NCI-H1092 (cell line): Measurements from ENCODE around the gene LEFTY1.
"Not testable (repeated sequence)": the region's sequence is repeated elsewhere in the genome, so short reads cannot be mapped to it uniquely, and the experiment has no call there.

Source experiments
- DNase-seq: peaks from one replicate; lab custom pipeline; 2025; lab: John Stamatoyannopoulos, UW

LEFTY1 gene, protein sequence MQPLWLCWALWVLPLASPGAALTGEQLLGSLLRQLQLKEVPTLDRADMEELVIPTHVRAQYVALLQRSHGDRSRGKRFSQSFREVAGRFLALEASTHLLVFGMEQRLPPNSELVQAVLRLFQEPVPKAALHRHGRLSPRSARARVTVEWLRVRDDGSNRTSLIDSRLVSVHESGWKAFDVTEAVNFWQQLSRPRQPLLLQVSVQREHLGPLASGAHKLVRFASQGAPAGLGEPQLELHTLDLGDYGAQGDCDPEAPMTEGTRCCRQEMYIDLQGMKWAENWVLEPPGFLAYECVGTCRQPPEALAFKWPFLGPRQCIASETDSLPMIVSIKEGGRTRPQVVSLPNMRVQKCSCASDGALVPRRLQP

DNA sequence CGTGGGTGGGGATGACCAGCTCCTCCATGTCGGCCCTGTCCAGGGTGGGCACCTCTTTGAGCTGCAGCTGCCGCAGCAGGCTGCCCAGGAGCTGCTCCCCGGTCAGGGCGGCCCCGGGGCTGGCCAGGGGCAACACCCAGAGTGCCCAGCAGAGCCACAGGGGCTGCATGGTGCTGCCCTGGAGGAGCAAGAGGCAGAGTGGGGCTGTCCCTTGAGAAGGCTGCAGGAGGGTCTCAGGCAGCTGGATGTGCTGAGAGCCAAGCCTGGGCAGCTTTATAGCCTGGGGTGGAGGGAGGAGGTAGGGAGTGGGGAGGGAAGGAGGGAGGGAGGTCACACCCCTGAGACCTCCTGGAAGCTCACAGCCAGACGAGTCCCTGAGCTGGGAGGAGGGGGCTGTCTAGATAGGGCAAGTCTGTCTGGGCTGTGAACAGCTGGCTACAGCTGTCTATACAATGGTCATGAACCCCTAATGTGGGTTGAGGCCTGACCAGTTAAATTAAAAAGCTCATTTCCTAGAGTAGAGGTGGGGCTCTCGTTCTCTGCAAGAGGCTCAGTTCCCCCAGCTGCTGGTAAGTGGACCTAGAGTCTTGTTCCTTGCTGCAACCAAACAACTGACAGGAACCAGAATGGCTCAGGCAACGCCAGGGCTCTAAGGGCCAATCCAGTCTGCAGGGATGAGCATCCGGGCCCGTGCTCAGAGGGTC is at the start of gene LEFTY1:
TSS of gene LEFTY1 (minus strand) at position 249 of the 704 bp plus-strand sequence. CDS start at position 169, 80 bp downstream.
- no peak for DNase-seq

DNA sequence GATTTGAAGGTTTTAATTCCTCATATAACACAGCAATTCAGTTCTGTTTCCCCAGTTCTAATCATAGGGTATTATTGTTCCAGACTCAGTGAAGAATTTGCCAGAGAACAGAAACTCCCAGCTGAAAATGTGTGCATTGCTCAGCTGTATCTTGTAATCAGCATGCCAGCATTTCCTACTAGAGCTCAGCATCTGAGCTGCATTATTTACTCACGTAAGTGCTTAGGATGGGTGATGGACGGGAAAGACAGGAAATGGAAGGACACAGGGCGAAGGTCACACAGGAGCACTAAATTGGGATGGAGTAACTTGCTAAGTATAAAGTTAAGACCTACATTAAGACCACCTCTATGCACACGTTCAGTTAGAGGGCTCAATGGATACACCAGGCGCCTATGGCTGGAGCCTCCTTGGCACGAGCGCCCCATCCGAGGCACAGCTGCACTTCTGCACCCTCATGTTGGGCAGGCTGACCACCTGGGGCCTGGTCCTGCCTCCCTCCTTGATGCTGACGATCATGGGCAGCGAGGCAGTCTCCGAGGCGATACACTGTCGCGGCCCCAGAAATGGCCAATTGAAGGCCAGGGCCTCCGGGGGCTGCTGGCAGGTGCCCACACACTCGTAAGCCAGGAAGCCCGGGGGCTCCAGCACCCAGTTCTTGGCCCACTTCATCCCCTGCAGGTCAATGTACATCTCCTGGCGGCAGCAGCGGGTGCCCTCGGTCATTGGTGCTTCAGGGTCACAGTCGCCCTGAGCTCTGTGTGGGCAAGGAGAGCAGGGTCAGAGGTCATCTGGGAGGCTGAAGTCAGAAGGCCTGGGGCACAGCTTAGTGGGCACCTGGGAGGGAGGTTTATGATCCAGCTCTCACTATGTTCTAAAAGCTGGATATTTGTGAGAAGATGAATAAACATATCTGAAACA is 48.4 kb upstream of the LEFTY1 start:
- DNase-seq: no peak

DNA sequence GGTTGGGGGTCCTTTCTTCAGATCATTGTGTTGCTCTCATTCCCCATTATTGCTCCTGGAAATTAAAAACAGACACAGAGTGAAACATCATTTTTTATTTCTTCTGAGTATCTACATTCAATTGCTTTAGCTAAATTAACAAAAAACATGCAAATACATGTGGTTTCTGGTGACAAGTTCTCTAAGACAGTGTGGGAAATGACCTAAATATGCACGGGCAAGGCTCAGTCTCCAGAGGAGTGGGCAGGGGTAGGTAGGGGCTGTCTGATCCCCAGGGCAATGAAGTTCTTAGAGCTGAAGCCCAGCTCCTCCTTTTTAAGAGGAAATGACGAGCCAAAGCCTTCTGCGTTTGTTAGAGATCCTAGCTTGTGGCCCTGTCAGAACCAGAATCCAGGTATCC is 47.6 kb upstream of the LEFTY1 start:
- no peak for DNase-seq

DNA sequence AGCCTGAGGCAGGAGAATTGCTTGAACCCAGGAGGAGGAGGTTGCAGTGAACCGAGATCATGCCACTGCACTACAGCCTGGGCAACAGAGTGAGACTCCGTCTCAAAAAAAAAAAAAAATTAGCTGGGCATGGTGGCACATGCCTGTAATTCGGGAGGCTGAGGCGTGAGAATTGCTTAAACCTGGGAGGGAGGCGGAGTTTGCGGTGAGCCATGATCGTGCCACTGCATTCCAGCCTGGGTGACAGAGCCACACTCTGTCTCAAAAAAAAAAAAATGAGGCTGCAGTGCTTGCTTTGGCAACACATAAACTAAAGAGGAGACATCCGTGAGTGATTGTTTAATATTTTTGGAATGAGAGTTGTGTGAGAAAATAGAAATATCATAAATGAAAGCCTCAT is 47.1 kb upstream of the LEFTY1 start:
- not testable (repeated sequence) for DNase-seq

DNA sequence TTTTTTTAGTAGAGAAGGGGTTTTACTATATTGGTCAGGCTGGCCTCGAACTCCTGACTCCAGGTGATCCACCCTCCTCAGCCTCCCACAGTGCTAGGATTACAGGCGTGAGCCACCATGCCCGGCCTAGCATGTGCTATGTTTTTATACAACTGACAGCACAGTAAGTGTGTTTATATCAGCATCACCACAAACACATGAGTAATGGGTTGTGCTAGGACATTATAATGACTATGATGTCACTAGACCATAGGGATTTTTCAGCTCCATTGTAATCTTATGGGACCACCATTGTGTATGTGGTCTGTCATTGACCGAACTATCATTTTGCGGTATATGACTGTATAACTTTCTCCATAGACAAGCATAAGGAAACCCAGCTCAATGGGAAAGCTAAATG is 45.8 kb upstream of the LEFTY1 start:
- DNase-seq: no peak

DNA sequence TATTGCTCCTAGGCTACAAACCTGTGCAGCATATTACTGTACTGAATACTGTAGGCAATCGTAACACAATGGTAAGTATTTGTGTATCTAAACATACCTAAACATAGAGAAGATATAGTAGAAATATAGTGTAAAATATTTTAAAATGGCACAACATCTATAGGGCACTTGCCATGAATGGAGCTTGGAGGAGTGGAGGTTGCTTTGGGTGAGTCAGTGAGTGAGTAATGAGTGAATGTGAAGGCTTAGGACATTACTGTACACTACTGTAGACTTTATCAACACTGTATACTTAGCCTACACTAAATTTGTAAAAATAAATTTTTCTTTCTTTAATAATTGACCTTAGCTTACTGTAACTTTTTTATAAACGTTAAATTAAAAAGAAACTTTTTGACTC is 44.1 kb upstream of the LEFTY1 start:
- DNase-seq: no peak

DNA sequence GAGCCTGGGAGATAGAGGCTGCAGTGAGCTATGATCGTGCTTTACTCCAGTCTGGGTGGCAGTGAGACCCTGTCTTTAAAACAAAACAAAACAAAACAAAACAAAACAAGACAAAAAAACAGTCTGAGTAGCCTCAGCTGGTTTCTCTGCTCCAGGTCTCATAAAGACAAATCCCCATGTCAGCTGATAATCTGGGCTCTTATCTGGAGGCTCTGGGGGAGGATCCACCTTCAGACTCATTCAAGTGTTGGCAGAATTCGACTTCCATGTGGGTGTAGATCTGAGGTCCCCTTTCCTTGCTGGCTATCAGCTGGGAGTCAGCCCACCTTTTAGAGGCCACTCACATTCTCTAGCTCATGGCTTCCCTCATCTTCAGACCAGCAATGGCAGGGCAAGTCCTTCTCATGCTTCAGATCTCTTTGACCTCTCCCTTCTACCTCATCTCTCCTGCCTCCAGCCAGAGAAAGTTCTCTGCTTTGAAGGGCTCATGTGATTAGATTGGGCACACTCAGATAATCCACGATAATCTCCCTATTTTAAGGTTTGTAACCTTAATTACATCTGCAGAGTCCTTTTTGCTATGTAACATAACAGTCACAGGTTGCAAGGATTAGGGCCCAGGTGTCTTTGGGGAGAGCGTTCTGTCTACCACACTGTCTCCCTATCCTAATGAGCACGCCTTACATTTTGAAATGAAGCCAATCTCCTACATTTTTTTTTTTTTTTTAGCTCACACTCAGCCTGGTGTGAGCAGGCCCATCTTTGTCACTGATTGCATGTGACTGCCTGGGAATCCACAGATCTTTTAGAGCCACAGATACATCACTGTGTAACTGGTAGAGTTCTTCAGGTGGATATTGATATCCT is 42.6 kb upstream of the LEFTY1 start:
- no peak for DNase-seq

DNA sequence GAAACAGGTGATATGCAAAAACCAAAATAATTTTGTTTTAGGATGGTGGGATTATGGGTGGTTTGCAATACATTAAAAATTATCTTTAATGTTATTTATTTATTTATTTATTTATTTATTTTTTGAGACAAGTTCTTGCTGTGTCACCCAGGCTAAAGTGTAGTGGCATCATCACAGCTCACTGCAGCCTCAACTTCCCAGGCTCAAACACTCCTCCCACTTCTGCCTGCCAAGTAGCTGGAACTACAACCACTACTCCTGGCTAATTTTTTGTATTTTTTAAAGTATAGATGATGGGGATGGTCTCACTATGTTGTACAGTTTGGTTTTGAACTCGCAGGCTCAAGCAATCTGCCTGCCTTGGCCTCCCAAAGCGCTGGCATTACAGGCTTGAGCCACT is 41.6 kb upstream of the LEFTY1 start:
- DNase-seq: no peak

DNA sequence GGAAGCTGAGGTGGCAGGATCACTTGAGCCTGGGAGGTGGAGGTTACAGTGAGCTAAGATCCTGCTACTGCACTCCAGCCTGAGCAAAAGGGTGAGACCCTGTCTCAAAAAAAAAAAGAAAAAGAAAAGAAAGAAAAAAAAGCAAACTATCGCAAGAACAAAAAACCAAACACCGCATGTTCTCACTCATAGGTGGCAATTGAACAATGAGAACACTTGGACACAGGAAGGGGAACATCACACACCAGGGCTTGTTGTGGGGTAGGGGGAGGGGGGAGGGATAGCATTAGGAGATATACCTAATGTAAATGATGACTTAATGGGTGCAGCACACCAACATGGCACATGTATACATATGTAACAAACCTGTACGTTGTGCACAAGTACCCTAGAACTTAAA is 40.5 kb upstream of the LEFTY1 start:
- not testable (repeated sequence) for DNase-seq

DNA sequence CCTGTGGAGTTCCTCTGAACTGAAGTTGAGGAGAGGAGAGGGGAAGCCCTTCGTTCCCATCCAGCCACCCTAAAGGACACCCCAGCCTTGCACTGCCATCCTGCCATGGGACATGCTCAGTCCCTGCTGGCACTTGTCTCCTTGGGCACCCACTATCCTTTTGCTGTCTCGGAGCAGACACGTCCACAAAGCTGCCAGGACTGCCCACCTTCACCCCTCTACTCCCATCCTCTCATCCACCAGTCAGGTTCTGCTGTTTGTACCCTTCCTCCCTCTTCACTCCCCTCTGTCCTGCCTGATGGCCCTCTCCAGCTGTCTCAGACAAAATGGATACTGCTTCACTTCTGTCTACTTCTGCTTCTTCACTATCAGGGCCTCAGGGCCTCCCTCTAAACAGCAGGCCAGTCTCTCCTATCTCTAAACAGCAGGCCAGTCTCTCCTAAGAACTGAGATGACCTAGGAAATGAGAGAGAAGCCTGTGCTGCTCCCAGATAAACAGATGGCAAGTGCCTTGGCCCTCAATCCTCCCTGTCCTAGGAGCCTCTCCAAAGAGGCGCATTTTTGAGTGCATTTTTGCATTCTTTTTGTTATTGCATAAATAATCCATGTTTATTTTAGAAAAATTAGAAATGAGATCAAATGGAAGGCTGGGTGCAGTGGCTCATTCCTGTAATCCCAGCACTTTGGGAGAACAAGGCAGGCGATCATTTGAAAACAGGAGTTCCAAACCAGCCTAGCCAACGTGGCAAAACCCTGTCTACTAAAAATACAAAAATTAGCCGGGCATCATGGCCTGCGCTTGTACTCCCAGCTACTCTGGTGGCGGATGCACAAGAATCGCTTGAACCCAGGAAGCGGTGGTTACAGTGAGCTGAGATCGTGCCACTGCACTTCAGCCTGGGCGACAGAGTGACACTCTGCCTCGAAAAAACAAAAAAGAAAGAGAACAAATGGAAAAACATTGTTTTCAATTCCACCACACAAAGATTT is 39.5 kb upstream of the LEFTY1 start:
- no peak for DNase-seq

DNA sequence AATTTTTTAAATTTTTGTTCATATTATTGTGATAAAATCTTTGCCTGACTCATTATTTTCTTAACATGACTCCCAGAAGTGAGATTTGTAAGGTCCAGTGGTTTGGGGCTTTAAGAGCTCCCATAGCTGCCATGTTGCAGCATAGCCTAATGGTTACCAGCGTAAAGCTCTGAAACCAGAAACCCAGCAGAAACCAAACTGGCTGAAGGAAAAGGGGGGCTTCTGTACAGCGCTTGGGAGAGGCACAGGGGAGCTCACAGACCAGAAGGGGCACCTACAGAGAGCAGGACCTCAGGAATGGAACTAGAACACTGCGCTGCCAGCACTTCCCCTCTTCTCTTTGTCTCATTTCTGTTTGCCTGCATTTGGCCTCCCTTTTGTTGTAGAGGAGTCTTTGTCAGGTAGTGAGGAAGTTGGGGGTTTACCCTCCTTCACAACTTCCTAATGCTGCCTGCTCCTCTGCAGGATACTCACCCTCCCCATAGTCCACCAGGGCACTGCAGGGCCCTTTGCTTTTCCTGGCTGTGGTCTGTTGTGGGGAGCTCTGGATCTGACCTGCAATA is 37.7 kb upstream of the LEFTY1 start:
- DNase-seq: no peak

DNA sequence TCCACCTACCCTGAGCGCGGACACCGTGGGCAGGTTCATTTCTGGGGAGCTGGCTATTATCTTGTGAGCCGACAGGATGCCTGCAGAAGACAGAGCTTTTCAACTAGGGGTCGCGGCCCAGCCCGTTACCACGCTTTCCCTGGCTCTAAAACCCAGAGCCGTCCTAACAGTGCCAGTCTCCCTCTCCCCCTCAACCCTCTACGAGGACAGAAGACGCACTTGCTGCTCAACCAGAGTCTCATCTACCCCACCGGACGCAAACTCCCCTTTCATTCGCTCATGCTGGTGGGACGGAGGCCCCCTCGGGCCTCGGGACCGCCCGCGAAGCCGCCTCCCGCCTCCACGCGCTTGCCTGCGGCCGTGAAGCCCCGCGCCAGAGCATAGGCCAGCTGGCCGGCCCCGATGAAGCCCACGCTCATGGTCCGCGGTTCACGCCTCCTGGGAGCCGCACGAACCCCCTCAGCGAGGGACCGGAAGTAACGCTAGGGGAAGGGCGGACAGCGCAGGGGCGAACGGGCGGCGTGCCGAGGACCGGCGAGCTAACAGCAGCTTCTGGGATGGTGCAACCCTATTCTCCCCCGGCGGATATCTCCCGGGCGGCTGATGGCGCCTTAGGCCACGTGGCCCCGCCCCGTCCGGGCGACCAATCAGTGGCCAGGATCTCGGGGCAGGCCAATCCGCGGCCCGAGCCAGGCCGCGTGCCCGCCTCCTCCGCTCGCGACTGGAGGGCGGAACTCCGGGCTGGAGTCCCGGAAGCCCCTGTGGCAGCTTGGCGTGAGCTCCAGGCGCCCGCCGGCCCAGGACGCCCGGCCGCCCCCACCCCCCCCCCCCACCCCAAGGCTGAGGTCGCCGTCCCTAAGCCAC is 35.0 kb upstream of the LEFTY1 start, which contains the start of gene PYCR2:
TSS of gene PYCR2 (minus strand) at position 559 of the 864 bp plus-strand sequence. CDS start at position 419, 140 bp downstream.
- peak; percentile 97 for DNase-seq

DNA sequence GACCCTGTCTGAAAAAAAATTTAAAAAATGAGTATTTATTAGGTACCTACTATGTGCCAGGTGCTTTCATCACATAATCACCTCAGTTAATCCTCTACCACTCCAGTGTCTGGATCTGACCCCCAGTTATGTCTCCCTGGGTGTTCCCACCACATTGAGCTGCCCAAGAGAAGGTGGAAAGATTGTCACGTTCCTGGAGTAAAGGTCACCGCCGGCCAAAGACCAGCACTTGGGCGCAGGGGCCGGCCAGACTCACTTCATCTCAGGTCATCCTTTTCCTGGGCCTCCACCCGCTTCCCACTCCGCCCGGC is 34.4 kb upstream of the LEFTY1 start:
- DNase-seq: no peak

DNA sequence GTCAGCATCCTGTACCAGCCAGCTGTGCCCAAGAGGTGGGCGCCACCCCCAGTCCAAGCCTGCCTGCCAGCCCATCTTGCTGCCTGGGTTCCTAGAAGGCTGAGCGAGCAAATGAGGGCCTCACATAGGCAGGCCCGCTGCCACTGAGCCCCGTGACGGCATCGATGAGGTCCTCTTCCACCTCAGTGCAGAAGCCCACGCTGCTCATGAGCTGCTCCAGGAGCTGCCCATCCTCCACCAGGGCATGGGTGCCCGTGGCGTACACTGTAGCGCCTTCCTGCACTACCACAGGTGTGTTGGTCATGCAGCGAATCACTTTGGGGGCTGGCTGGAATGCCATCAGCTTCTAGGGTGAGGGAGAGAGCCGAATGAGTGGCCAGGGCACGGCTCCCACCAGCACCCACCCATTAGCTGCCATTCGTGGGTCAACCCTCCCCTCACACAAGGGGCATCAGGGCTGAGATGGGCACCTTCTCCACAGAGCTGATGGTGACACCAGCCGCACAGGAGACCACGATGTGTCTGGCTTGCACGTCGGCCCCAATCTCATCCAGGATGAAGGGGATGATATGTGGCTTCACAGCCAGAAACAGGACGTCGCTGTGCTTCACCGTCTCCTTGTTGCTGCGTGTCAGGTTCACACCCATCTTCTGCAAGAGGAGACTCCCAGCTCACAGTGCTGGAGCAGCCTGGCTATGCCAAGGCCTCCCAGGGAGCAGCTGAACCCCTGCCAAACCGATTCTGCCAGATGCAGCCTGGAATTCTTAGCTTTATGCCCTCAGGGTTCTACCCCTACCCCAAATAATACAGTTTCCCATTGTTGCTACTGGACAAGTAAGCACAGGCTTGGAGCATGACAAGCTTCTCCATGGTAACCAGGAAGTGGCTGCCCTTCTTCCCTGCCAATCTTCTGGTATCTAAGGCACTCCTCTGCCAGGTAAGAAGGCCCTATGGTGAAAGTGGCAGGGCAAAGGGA is 33.1 kb upstream of the LEFTY1 start:
- no peak for DNase-seq

DNA sequence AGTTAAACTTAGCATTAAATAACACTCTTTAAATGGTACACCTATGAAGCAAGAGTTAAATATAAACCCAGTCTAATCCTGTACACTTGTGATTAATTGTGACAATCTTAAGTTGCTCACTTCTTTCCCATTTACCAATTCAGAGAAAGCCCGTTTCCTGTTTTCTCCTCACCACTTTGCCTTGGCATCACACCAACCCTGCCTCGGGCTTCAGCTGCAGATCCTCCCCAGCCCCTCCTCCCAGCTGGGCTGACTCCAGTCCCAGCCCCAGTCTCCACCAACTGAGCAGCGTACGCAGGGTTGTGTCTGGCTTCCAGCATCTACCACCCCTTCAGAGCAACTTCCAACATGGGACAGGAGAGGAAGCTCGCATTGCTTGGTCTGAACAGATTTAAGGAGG is 31.0 kb upstream of the LEFTY1 start:
- DNase-seq: peak; percentile 18

DNA sequence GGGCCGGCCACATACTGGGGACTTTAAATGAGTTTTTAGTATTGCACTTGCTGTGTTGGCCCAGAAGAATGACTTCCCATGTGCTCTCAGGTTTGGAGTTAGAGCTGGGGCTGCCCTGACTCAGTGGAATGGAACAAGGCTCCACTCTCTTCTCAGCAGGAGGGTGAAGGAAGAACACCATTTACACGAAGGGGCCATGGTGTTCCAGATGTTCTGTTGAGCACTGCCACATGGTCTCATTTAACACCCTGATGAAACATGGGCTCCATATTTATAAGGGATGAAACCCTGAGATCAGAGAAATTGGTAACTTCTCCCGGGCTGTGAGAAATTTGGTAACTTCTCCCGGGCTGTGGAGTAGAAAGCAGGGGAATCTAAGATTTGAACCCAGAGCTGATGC is 29.3 kb upstream of the LEFTY1 start:
- DNase-seq: no peak

DNA sequence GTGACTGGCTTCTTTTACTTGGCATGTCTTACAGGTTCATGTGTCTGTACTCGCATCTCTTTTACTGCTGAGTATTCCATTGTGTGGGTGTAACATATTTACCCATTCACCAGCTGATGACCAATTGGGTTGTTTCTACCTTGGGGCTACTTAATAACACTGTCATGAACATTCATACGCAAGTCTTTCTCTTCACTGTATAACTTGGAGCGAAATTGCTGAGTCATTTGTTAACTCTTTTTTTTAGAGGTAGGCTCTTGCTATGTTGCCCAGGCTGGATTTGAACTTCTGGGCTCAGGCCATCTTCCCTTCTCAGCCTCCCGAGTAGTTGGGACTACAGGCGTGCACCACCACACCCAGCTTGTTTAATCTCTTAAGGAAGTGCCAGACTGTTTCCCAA is 28.6 kb upstream of the LEFTY1 start:
- DNase-seq: no peak

DNA sequence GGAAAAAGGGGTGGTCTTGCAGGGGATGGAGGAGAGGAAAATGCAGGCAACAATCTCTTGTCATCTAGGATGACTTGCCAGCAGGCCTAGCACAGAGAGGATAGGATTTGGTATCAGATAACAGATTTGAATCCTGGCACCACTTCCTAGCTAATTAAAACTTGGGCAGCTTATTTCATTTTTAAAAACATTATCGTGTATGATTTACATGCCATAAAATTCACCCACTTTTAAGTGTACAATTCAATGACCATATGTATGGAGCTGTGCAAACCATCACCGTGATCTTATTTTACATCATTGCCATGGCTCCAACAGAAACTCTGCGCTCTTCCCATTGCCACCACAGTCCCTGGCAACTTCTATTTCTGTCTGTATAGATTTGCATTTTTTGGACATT is 28.2 kb upstream of the LEFTY1 start:
- DNase-seq: no peak
